Heart left ventricle (tissue), 13 donors: ENCODE data around the gene FOS.

Experiments
- CTCF ChIP-seq, 12 donors: fragments of 200-600 bp; sonication (generic) in 4 of 12; IDR thresholded peaks; one replicate each; pipeline versions ENCODE4 v1.5.0 to v1.8.0; 2018 to 2022; ENCODE audit warnings: antibody characterized with exemption in 12 of 12, mild to moderate bottlenecking in 5 of 12
- POLR2A ChIP-seq, 2 donors: fragments of 450-650 bp; IDR thresholded peaks; one replicate each; pipeline ENCODE4 v1.6.1; 2017; ENCODE audit warnings: antibody characterized with exemption in 2 of 2, mild to moderate bottlenecking in 2 of 2, moderate library complexity in 2 of 2
- donor health status: ischemic (EF 13 %, LVEDD 7.1; RV severe dilation, severe dysfunction).
- donor health status: DM: no; HTN: yes; CAD: no.
- donor health status: DM: no; HTN: no; CAD: no.
- donor health status: ischemic (EF 25% LVEDD 6.9; RV normal size, moderate dysfunction).
- donor health status: ischemic (EF 25% LVEDD 5.7; RV mildly dilated, moderate dysfunction).
- donor health status: ischemic (EF 35%, LVEDD 5.7; RV mildly dilated, moderate dysfunction).
- donor health status: nonischemic (EF 11% LVEDD 7.7; RV severe dilation, severe dysfunction).
- donor health status: DM: yes; HTN: yes; CAD: no.
- donor health status: PGD.
- donor health status: ischemic (EF 29% LVEDD 5.4; RV normal size, mild dysfunction).
- donor health status: nonischemic (EF 23%, LVEDD 6.1; RV moderate dilation, normal function).

GRCh38 chr14:75254381-75254822 is 24.2 kb upstream of the FOS start:
- TF ChIP-seq CTCF (IDR thresholded peaks at IDR 0.05), result no peak
- no peak for TF ChIP-seq POLR2A (IDR thresholded peaks at IDR 0.05)
